HEK293 (cell line): ENCODE measurements around the gene PITPNC1.

Experiments
- ZNF549 ChIP-seq: fragments of 450-650 bp; IDR thresholded peaks from 2 replicates; pipeline ENCODE4 v1.5.1; 2018; ENCODE audit warnings: missing biosample characterization, missing genetic modification characterization, mild to moderate bottlenecking, inconsistent platforms, moderate library complexity
- TF ChIP-seq, protein P1 (sequence below): fragments of 450-650 bp; formaldehyde crosslinking; IDR thresholded peaks from 2 replicates; pipeline ENCODE4 v1.5.1; 2016; ENCODE audit warnings: missing biosample characterization, missing genetic modification characterization

DNA sequence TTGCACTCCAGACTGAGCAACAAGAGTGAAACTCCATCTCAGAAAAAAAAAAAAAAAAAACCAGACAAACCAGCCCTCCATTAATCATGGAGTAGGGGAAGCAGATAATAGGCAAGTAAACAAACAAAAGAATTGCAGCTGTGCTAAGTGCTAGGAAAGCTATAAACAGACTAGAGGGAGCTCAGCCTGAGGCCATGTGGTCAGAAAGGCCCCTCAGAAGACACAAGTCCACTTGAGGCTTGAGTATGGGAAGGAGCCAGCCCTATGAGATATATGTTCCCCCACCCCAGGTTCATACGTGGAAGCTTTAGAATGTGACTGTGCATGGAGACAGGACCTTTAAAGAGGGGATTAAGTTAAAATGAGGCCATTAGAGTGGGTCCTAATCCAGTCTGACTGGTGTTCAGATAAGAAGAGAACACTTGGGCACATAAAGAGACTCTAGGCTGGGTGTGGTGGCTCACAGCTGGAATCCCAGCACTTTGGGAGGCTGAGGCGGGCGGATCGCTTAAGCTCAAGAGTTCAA lies 208.1 kb downstream of the PITPNC1 start:
- TF ChIP-seq, protein P1, sequence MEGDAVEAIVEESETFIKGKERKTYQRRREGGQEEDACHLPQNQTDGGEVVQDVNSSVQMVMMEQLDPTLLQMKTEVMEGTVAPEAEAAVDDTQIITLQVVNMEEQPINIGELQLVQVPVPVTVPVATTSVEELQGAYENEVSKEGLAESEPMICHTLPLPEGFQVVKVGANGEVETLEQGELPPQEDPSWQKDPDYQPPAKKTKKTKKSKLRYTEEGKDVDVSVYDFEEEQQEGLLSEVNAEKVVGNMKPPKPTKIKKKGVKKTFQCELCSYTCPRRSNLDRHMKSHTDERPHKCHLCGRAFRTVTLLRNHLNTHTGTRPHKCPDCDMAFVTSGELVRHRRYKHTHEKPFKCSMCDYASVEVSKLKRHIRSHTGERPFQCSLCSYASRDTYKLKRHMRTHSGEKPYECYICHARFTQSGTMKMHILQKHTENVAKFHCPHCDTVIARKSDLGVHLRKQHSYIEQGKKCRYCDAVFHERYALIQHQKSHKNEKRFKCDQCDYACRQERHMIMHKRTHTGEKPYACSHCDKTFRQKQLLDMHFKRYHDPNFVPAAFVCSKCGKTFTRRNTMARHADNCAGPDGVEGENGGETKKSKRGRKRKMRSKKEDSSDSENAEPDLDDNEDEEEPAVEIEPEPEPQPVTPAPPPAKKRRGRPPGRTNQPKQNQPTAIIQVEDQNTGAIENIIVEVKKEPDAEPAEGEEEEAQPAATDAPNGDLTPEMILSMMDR (tag by site-specific recombination) = no peak
- TF ChIP-seq ZNF549 (tag by site-specific recombination) = no peak
